HUES64 (cell line): ENCODE measurements around the gene RALGPS1.

Experiments
- H3K27ac ChIP-seq: 2 replicates; pipeline ENCODE4 v1.7.0; 2013; ENCODE audit warnings: low read depth, low read length, inconsistent platforms
- H3K27me3 ChIP-seq: 2 replicates; pipeline ENCODE4 v1.6.1; 2013; ENCODE audit warnings: mild to moderate bottlenecking, low read length; ENCODE audit not compliant: insufficient read depth
- H3K36me3 ChIP-seq: 2 replicates; pipeline ENCODE4 v1.6.1; 2013; ENCODE audit warnings: mild to moderate bottlenecking, low read length; ENCODE audit not compliant: insufficient read depth
- H3K4me1 ChIP-seq: 2 replicates; pipeline ENCODE4 v1.6.1; 2013; ENCODE audit warnings: mild to moderate bottlenecking, low read length, moderate library complexity; ENCODE audit not compliant: insufficient read depth
- H3K4me3 ChIP-seq: 2 replicates; pipeline ENCODE4 v1.5.1; 2013; ENCODE audit warnings: mild to moderate bottlenecking, low read length, moderate library complexity
- H3K9ac ChIP-seq: 2 replicates; pipeline ENCODE4 v1.6.1; 2013; ENCODE audit warnings: mild to moderate bottlenecking, low read depth, low read length
- H3K9me3 ChIP-seq: 2 replicates; pipeline ENCODE4 v1.6.1; 2013; ENCODE audit warnings: low read depth, low read length; ENCODE audit not compliant: insufficient read depth
- WGBS: fragments of 150-250, 120-280 bp; methylation state at CpG from one replicate; pipeline ENCODE4 v1.1.7; 2013; ENCODE audit warnings: missing lambda C conversion rate; 5-methylcytosine and 5-hydroxymethylcytosine counted together

The RALGPS1 gene

GRCh38 chr9:127107929-127108876 lies 193.6 kb downstream of the RALGPS1 start:
- Histone ChIP-seq H3K27me3 (no peaks in the 10 kb centered on the region), H3K36me3 (no peaks in the 10 kb centered on the region), H3K27ac (no peak overlapping the region), H3K9me3 (no peaks in the 10 kb centered on the region), H3K9ac (no peak overlapping the region), H3K4me1 (peaks cover 21% of the 10 kb centered on the region), H3K4me3 (no peak overlapping the region)
- WGBS: 95% methylated on average over 38 of the region's 38 CpGs

GRCh38 chr9:127109212-127109711 lies 194.7 kb downstream of the RALGPS1 start:
- Histone ChIP-seq H3K27ac (no peak overlapping the region), H3K27me3 (no peaks in the 10 kb centered on the region)
- WGBS: 89% methylated on average over 5 of the region's 5 CpGs

DNA sequence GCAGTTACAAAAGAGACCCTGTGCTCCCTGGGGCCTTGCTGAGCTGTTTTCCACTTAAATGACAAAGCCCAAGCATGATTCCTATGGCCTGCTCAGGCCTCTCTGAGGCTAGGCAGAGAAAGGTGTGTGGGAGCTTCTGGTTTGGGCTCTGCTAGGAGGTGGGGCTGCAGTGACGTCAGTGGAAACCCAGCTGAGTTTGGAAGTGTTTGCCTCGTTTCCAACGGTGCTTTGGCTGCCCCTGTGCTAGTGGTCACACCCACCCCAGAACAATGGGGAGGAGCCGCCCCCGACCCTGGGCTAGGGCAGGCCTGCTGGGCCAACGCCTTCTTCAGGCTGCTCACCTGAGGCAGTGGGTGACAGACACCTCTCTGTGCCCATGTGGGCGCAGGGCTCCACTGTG lies 197.5 kb downstream of the RALGPS1 start:
- Histone ChIP-seq H3K9me3 (no peaks in the 10 kb centered on the region), H3K4me1 (peaks cover 22% of the 10 kb centered on the region), H3K36me3 (no peaks in the 10 kb centered on the region), H3K27ac (peak overlapping the region; percentile 90; the same call in 1 of the 2 replicates), H3K27me3 (no peaks in the 10 kb centered on the region), H3K9ac (no peak overlapping the region), H3K4me3 (no peak overlapping the region)
- WGBS: 22% methylated on average over 7 of the region's 7 CpGs

More at GRCh38 chr9:127109212-127109711, 194.7 kb downstream of the RALGPS1 start:
- H3K36me3 ChIP-seq: no peaks in the 10 kb centered on the region
- H3K9ac ChIP-seq: no peak overlapping the region
- no peak overlapping the region for H3K4me3 ChIP-seq
- H3K4me1 ChIP-seq: peaks cover 22% of the 10 kb centered on the region
- no peaks in the 10 kb centered on the region for H3K9me3 ChIP-seq

GRCh38 chr9:127112735-127113161 lies 198.2 kb downstream of the RALGPS1 start:
- 94% methylated on average over 3 of the region's 3 CpGs for WGBS
- no peaks in the 10 kb centered on the region for H3K27me3 ChIP-seq
- peaks cover 22% of the 10 kb centered on the region for H3K4me1 ChIP-seq
- no peaks in the 10 kb centered on the region for H3K9me3 ChIP-seq
- no peaks in the 10 kb centered on the region for H3K36me3 ChIP-seq
- no peak overlapping the region for H3K4me3 ChIP-seq
- H3K27ac ChIP-seq: no peak overlapping the region; the same call in 1 of the 2 replicates
- no peak overlapping the region for H3K9ac ChIP-seq

DNA sequence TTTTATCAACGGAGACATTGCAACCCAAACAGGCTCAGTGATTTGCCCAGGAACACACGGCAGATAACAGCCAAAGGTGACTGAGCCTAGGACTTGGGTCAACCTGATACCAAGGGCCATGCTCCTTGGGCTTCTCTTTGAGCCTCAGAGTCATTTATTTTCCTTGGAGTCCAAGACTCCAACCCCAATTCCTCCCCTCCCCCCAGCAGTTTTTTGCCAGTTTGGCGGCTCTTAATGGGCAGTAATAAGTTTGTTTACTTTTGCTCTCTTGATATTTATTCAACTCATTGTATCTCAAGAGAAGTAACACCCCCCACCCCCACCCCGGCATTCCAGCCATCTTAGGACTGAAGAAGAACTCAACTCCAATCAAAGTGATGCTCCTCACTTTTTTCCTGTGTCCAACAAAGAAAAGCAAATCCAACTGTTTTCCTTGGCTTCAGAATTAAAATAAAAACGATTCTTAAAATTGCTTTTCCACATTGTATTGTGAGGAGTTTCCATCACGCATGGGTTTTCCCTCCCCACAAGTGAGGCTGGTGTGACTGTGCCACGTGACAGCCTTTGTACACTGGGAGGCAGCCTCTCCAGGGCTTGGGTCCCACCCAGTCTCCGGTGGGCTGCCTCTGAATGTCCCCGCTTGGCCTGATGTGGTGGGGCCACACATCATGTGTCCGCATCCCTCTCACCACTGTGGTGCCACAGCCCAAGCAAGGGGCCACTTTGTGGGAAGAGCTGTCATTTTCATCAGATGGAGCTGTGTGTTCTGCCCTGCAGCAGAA lies 198.8 kb downstream of the RALGPS1 start:
- H3K27ac ChIP-seq: no peak overlapping the region
- no peaks in the 10 kb centered on the region for H3K36me3 ChIP-seq
- WGBS: 93% methylated on average over 9 of the region's 10 CpGs
- peaks cover 22% of the 10 kb centered on the region for H3K4me1 ChIP-seq
- no peaks in the 10 kb centered on the region for H3K9me3 ChIP-seq
- H3K4me3 ChIP-seq: no peak overlapping the region
- H3K27me3 ChIP-seq: no peaks in the 10 kb centered on the region
- H3K9ac ChIP-seq: no peak overlapping the region

GRCh38 chr9:127114606-127115005 lies 200.0 kb downstream of the RALGPS1 start:
- no peaks in the 10 kb centered on the region for H3K36me3 ChIP-seq
- H3K4me3 ChIP-seq: no peak overlapping the region
- H3K9me3 ChIP-seq: no peaks in the 10 kb centered on the region
- WGBS: 91% methylated on average over 5 of the region's 5 CpGs
- H3K27me3 ChIP-seq: no peaks in the 10 kb centered on the region
- H3K4me1 ChIP-seq: peaks cover 27% of the 10 kb centered on the region
- no peak overlapping the region for H3K9ac ChIP-seq
- no peak overlapping the region for H3K27ac ChIP-seq

GRCh38 chr9:127116088-127116726 lies 201.6 kb downstream of the RALGPS1 start:
- H3K9me3 ChIP-seq: no peaks in the 10 kb centered on the region
- H3K27me3 ChIP-seq: 0 out of 2 replicates have a peak, but pooled peaks cover 2% of the 10 kb centered on the region
- no peaks in the 10 kb centered on the region for H3K36me3 ChIP-seq
- 91% methylated on average over 6 of the region's 6 CpGs for WGBS
- peaks cover 25% of the 10 kb centered on the region for H3K4me1 ChIP-seq
- H3K4me3 ChIP-seq: no peak overlapping the region
- no peak overlapping the region for H3K9ac ChIP-seq
- no peak overlapping the region for H3K27ac ChIP-seq

DNA sequence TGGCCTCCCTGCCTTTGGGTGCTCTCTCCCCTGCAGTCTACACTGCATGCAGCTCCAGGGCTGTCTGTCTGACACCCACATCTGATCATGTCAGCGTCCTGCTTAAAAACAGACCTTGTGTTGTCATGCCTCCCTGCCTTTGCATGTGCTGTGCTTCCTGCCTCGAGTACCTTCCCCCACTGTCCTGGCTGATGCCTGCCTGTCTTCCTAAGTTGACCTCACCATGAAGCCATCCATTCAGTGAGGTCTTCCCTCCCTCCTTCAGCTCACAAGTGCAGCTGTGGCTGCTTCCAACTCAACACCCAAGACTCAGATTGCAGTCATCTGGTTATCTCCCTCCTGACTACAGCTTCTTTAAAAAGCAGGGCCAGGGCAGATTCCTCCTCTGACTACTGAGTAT lies 202.4 kb downstream of the RALGPS1 start:
- no peaks in the 10 kb centered on the region for H3K36me3 ChIP-seq
- no peak overlapping the region for H3K4me3 ChIP-seq
- H3K9me3 ChIP-seq: no peaks in the 10 kb centered on the region
- H3K27ac ChIP-seq: no peak overlapping the region
- 0 out of 2 replicates have a peak, but pooled peaks cover 3% of the 10 kb centered on the region for H3K27me3 ChIP-seq
- WGBS: 80% methylated on average over 2 of the region's 2 CpGs
- H3K9ac ChIP-seq: no peak overlapping the region
- peaks cover 23% of the 10 kb centered on the region for H3K4me1 ChIP-seq

DNA sequence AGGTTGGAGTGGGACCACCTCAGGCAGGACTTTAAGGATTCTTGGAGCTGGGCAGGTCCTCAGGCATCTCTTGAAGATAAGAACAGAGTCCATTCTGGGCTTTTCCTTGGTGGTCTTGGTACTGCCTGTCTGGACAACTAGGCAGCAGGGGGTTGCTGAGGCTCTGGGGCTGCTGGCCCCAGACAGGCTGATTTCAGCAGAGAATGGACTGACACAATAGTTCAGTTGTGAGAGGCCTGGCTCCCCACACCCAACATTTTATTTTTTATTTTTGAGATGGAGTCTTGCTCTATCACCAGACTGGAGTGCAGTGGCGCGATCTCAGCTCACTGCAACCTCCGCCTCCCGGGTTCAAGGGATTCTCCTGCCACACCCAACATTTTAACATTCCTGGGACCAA lies 203.2 kb downstream of the RALGPS1 start:
- H3K9ac ChIP-seq: no peak overlapping the region
- 0 out of 2 replicates have a peak, but pooled peaks cover 3% of the 10 kb centered on the region for H3K27me3 ChIP-seq
- H3K27ac ChIP-seq: no peak overlapping the region
- 98% methylated on average over 4 of the region's 4 CpGs for WGBS
- no peaks in the 10 kb centered on the region for H3K9me3 ChIP-seq
- no peaks in the 10 kb centered on the region for H3K36me3 ChIP-seq
- H3K4me3 ChIP-seq: no peak overlapping the region
- peaks cover 16% of the 10 kb centered on the region for H3K4me1 ChIP-seq

DNA sequence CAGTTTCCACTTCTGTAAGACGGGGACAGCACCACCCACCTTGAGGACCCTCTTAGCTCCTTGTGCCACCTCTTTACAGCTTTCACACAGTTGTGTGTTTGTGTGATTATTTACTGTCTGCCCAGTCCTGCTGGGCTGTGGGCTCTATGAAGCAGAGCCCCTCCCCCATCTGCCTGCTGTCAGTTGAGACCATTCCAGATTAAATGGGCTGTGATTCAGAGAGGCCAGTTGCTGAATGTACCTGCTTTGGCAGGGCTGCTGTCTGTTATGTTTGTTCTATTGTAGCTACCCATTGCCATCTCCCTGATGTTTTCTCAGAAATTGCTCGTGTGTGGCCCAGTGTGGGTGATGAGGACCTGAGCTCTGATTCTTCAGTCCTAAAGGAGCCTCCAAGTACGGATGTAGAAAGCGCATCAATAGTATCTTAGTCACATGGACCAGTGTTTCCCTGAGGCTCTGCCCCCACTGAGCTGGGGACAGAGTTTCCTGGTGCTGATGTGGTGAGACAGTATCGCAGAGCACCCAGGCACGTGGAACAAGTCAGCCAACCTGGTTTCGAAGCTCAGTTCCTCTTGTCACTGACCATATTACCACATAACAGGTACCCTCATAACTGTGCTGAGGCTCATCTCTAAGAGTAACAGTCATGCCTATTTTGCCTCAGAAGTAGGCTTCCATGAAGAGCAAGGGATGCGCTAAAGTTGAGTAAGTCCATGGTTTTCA lies 204.2 kb downstream of the RALGPS1 start:
- 90% methylated on average over 8 of the region's 8 CpGs for WGBS
- H3K36me3 ChIP-seq: no peaks in the 10 kb centered on the region
- no peak overlapping the region for H3K4me3 ChIP-seq
- H3K9ac ChIP-seq: no peak overlapping the region
- no peak overlapping the region for H3K27ac ChIP-seq
- peaks cover 18% of the 10 kb centered on the region; the same call in 1 of the 2 replicates for H3K4me1 ChIP-seq
- H3K27me3 ChIP-seq: 0 out of 2 replicates have a peak, but pooled peaks cover 3% of the 10 kb centered on the region
- H3K9me3 ChIP-seq: no peaks in the 10 kb centered on the region
